Panc1 (cell line): ENCODE data around the gene BIK. TPM values are rescaled to one million over a fixed set of nuclear protein-coding genes. Genes with fewer than 3 reads are reported as not detected.

Source experiments
- ATAC-seq: fragments of 200-7000 bp; cut with Tn5 transposase; 2 replicates; pipeline ENCODE4 v1.9.1; 2020; ENCODE audit warnings: mild to moderate bottlenecking, moderate library complexity
- Bru-seq: library from RNA; stranded (reverse); fragments of 400-500 nt; gene quantifications from one replicate; lab custom pipeline; 2021; lab: Mats Ljungman, UMichigan
- BruChase-seq, 2 experiments: library from RNA; stranded (reverse); fragments of 400-500 nt; gene quantifications; one replicate each; lab custom pipeline; 2021; lab: Mats Ljungman, UMichigan
- BruUV-seq: library from RNA; stranded (reverse); fragments of 400-500 nt; replicated peaks from 2 replicates; lab custom pipeline; 2021; lab: Mats Ljungman, UMichigan
- CTCF ChIA-PET: fragments of 300-600 bp; sonication (Branson Sonifier 250); formaldehyde crosslinking; loops from one replicate; lab custom pipeline; 2022; ENCODE audit warnings: antibody characterized with exemption; lab: Charles Lee
- POLR2A ChIA-PET: fragments of 300-600 bp; sonication (Branson Sonifier 250); formaldehyde crosslinking; loops from one replicate; lab custom pipeline; 2022; ENCODE audit warnings: antibody characterized with exemption; lab: Charles Lee
- DNase-seq: peaks from one replicate; pipeline ENCODE4 v3.0.0-alpha.2; 2010; ENCODE audit warnings: low read depth, low spot score
- H3K27ac ChIP-seq: 2 replicates; pipeline ENCODE4 v1.5.1; 2011; ENCODE audit warnings: mild to moderate bottlenecking, low read length, inconsistent platforms
- H3K27me3 ChIP-seq: fragments of 200-500 bp; sonication (Bioruptor generic); 2 replicates; pipeline ENCODE4 v1.6.0; 2014; ENCODE audit warnings: low read length, inconsistent platforms; ENCODE audit not compliant: control insufficient read depth, insufficient read depth
- H3K36me3 ChIP-seq: fragments of 200-500 bp; sonication (Bioruptor generic); 2 replicates; pipeline ENCODE4 v1.5.1; 2014; ENCODE audit warnings: inconsistent platforms, mild to moderate bottlenecking, low read length, moderate library complexity; ENCODE audit not compliant: control insufficient read depth, insufficient read depth
- H3K4me1 ChIP-seq: 2 replicates; pipeline ENCODE4 v1.5.1; 2011; ENCODE audit warnings: inconsistent platforms, mild to moderate bottlenecking, low read length, moderate library complexity; ENCODE audit not compliant: control insufficient read depth, insufficient read depth
- H3K4me3 ChIP-seq, 2 experiments: 2 replicates each; pipeline ENCODE4 v1.5.1; 2011 to 2012; ENCODE audit warnings: low read depth in 2 of 2, low read length in 2 of 2, mild to moderate bottlenecking in 2 of 2, inconsistent platforms in 1 of 2, moderate library complexity in 1 of 2
- H3K9me3 ChIP-seq: fragments of 200-500 bp; sonication (Bioruptor generic); 2 replicates; pipeline ENCODE4 v1.5.1; 2014; ENCODE audit warnings: low read depth, mild to moderate bottlenecking, inconsistent platforms, low read length, moderate library complexity; ENCODE audit not compliant: control insufficient read depth, insufficient read depth
- CTCF ChIP-seq: fragments of 450-650 bp; IDR thresholded peaks from 2 replicates; pipeline ENCODE4 v1.5.1; 2017; ENCODE audit warnings: mild to moderate bottlenecking
- POLR2AphosphoS5 ChIP-seq: IDR thresholded peaks from 2 replicates; pipeline ENCODE4 v1.6.1; 2012; ENCODE audit warnings: mild to moderate bottlenecking, low read depth, low read length, moderate library complexity
- REST ChIP-seq, 2 experiments: IDR thresholded peaks; 2 replicates each; pipeline ENCODE4 v1.6.1; 2011 to 2012; ENCODE audit warnings: low read depth in 2 of 2, control low read depth in 1 of 2, low read length in 1 of 2, mild to moderate bottlenecking in 1 of 2, moderate library complexity in 1 of 2; ENCODE audit not compliant: insufficient read depth in 1 of 2
- SIN3A ChIP-seq: IDR thresholded peaks from 2 replicates; pipeline ENCODE4 v1.6.1; 2012; ENCODE audit warnings: low read depth, mild to moderate bottlenecking, low read length, moderate library complexity, borderline replicate concordance; ENCODE audit not compliant: insufficient read depth
- TCF7L2 ChIP-seq: IDR thresholded peaks from 2 replicates; pipeline ENCODE4 v1.6.1; 2011; ENCODE audit warnings: mild to moderate bottlenecking, low read depth, low read length, inconsistent platforms
- in situ Hi-C: cut with HindIII; loops from 2 replicates; pipeline ENCODE4 v1.10.0; 2016; ENCODE audit warnings: low sequenced_read_pairs, low pct_unique_long_range_greater_than_20kb
- intact Hi-C: fragments of 100-400 bp; cut with micrococcal nuclease; formaldehyde crosslinking; loops from one replicate; pipeline ENCODE4 v1.10.0; 2022; ENCODE audit not compliant: unreplicated experiment
- long read RNA-seq: library from polyadenylated mRNA; unstranded; transcript quantifications from one replicate; pipeline ENCODE4 v2.0.0, GENCODE V29; 2021; ENCODE audit not compliant: unreplicated experiment
- polyA plus RNA-seq: library from polyadenylated mRNA; unstranded; fragments of >200 nt; gene quantifications from one replicate; pipeline ENCODE4 v1.2.1, GENCODE V29; 2012; ENCODE audit warnings: missing spikeins; ENCODE audit not compliant: insufficient read length
- total RNA-seq: library from RNA; stranded (reverse); gene quantifications from one replicate; pipeline ENCODE4 v1.2.1, GENCODE V29; 2021; ENCODE audit not compliant: unreplicated experiment

The BIK gene
- 0.18 TPM for total RNA-seq
- not detected for polyA plus RNA-seq
- Bru-seq, nascent RNA = percentile 19 among the genes with signal in this experiment
- BruChase-seq, experiment 1, labeled RNA remaining after a 2-hour chase = percentile 25 among the genes with signal in this experiment
- BruChase-seq, experiment 2, labeled RNA remaining after a 6-hour chase = percentile 18 among the genes with signal in this experiment
- long read RNA-seq = 0 reads

GRCh38 chr22:43110444-43110926 is at the start of gene BIK:
BIK (plus strand) TSS chr22:43110750; CDS start chr22:43124023, 13,273 bp downstream.
- no peak for TF ChIP-seq REST (IDR thresholded peaks at IDR 0.05; ENCODE audit: insufficient read depth in 1 of 2, low read depth in 2 of 2, low read length in 1 of 2)
- TF ChIP-seq TCF7L2 = no peak
- TF ChIP-seq CTCF = no peak; the same call in 1 of the 2 replicates
- TF ChIP-seq POLR2AphosphoS5 = no peak
- TF ChIP-seq SIN3A = no peak
- Histone ChIP-seq H3K4me3 (peak within 1 kb of the TSS; percentile 46 to 57), H3K36me3 (no peaks in the 10 kb centered on the region), H3K9me3 (no peaks in the 10 kb centered on the region), H3K27ac (no peak within 1 kb of the TSS), H3K4me1 (no peaks in the 10 kb centered on the region), H3K27me3 (peaks cover 2% of the 10 kb centered on the region; the same call in 1 of the 2 replicates)
- ChIA-PET CTCF (no interaction called here), POLR2A (no interaction called here)
- intact Hi-C loops = no loop called here
- ATAC-seq (peak; percentile 78), DNase-seq (no peak)
- in situ Hi-C loops = no loop called here
- no TSS peak for BruUV-seq

- Histone ChIP-seq H3K36me3 (no peaks in the 10 kb centered on the region), H3K27me3 (no peaks in the 10 kb centered on the region), H3K4me3 (no peak overlapping the region), H3K9me3 (no peaks in the 10 kb centered on the region), H3K4me1 (no peaks in the 10 kb centered on the region), H3K27ac (no peak overlapping the region)
- no TSS peak for BruUV-seq
- intact Hi-C loops (no loop called here), in situ Hi-C loops (no loop called here)
- ChIA-PET POLR2A (interaction anchor here (0.7 kb wide), 1 partner anchor 9 kb away, joined by 4 read pairs; no protein-coding TSS in a partner anchor), CTCF (no interaction called here)
- DNase-seq (no peak), ATAC-seq (no peak)
- TF ChIP-seq POLR2AphosphoS5 = no peak
- no peak for TF ChIP-seq CTCF
- TF ChIP-seq REST (IDR thresholded peaks at IDR 0.05; ENCODE audit: insufficient read depth in 1 of 2, low read depth in 2 of 2, low read length in 1 of 2) = no peak
- no peak for TF ChIP-seq SIN3A
- TF ChIP-seq TCF7L2 = no peak
Observed at GRCh38 chr22:43066134-43066533, 44.4 kb upstream of the BIK start.
